ENCODE data around the gene LAMC3.

DNA sequence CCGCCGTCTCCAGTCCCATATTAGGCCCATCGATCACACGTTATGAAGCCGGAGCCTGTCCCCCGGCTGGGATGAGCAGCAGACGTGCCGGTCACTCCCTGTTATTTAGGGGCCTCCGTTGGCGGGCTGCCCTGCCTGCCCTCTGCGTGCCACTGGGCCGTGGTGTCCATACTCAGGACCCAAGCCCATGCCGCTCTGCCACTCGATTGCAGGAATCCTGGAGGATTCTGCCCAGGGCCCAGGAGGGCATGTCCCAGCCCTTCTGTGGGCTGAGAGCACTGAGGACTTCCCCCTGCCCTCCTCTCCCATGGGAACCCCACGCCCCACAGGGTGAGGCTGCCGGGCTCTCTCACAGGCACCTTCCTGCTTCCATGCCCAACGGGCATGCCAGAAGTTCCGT is 19.6 kb upstream of the LAMC3 start:
- TF ChIP-seq, protein P1, sequence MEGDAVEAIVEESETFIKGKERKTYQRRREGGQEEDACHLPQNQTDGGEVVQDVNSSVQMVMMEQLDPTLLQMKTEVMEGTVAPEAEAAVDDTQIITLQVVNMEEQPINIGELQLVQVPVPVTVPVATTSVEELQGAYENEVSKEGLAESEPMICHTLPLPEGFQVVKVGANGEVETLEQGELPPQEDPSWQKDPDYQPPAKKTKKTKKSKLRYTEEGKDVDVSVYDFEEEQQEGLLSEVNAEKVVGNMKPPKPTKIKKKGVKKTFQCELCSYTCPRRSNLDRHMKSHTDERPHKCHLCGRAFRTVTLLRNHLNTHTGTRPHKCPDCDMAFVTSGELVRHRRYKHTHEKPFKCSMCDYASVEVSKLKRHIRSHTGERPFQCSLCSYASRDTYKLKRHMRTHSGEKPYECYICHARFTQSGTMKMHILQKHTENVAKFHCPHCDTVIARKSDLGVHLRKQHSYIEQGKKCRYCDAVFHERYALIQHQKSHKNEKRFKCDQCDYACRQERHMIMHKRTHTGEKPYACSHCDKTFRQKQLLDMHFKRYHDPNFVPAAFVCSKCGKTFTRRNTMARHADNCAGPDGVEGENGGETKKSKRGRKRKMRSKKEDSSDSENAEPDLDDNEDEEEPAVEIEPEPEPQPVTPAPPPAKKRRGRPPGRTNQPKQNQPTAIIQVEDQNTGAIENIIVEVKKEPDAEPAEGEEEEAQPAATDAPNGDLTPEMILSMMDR (IDR thresholded peaks at IDR 0.05; ENCODE audit: insufficient read depth, low read depth, low read length), result no peak
- no peak for TF ChIP-seq EZH2 (IDR thresholded peaks at IDR 0.05; ENCODE audit: insufficient read depth, low read length)

All from astrocyte (in vitro differentiated cells and primary cell).